ENCODE measurements around the gene ODAD4.

Gene ODAD4

GRCh38 chr17:41930009-41930832 is at the start of gene ODAD4:
Gene ODAD4, plus strand, starts transcription at chr17:41930617. Its CDS starts 107 bp downstream, at chr17:41930724.
- DNase-seq: peak; percentile 95

DNA sequence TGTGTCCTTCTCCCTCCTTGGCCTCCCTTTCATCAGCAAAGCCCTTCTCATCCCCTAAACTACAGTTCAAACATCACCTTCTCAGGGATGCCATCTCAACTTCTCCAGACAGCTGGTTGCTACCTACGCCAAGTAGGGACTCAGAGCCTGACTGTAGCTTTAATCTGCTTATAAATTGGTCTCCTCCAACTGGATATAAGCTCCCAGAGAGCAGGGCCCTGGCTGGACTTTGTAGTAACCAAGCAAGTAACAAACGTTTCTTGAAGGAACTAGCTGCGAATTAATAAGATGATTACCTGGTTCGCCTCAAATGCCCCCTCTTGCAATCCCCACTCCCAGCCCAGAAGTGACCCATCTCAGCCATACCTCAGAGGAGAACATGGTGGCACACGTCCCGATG is 47.7 kb upstream of the ODAD4 start:
- DNase-seq: no peak

- DNase-seq: no peak
These were observed 44.7 kb upstream of the ODAD4 start for GRCh38 chr17:41885733-41886132.

DNA sequence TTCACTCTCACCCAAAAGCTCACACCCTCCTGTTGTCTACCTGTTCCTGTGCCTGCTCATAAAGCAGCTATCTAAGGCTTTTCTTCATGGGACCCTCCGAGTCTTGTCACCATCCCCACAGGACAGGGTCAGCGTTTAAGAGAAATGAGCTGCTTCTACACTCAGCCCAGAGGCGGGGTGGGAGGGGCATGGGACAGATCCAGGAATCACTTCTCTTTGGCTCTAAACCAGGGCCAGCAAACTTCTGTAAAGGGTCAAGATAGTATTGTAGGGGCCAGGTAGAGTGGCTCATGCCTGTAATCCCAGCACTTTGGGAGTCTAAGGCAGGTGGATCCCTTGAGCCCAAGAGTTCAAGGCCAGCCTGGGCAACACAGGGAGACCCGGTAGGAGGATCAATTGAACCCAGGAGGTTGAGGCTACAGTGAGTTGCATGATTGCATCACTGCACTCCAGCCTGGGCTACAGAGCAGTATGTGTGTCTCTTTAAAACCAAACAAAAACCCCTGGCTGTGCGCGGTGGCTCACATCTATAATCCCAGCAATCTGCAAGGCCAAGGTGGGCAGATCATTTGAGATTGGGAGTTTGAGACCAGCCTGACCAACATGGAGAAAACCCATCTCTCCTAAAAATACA is 42.0 kb upstream of the ODAD4 start:
- no peak for DNase-seq

- DNase-seq: no peak
These were observed 39.0 kb upstream of the ODAD4 start for GRCh38 chr17:41891135-41892020.

DNA sequence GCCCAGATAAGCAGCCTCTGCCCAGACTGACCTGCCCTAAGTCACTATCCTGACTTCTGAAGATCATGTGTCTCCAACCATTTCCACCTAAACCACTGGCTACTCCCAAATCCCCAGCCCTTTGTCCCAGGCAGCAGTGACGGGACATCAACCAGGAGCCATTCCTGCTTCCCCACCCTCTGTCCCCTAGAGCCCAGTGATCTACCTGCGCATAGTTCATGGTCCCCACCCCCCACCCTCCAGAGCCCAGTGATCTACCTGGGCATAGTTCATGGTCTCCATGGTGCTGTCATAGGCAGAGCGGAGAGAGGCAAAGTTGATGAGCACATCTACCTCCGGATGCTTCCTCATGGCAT is 38.4 kb upstream of the ODAD4 start:
- no peak for DNase-seq

DNA sequence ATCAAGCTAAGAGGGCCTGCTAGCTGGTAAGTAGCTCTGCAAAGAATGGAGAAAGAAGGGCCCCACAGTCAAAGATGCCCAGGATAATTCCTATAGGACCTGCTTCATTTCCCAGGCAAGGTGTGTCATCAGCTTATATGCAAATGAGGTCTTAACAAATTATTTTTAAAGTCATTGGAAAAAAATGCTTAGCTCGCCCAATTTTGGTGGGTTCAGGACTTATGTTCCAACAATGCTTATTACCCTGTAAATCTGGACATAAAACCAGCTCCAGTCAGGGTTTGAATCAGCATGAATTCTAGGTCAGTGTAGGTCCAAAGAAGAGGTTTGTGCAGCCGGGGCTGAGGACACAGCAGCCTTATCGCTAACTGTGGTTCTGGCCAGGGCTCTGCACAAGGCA is 37.0 kb upstream of the ODAD4 start:
- no peak for DNase-seq

DNA sequence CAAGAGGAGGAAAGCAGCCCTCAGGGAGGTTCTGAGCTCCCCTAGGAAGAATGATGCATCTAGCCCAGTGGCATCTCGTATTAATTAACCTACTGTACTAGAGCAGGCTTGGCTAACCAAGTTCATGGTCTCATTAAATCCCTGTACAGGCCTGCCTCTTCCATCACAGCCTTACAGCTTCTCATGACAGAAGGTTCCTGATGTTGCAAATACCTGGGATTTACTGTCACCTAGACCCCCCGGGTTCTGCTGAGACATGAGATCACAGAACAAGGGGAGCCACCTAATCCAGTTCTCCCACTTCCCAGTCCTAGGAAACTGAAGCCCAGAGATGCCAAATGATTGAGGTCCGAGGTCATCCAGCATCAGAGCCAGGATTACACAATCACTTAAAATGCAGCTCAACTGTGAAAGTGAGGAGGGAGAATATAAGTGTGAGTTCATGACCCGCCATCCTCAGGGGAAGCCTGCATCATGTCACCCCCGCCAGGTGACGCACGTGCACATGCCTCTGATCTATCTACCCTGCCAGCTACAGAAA is 35.6 kb upstream of the ODAD4 start:
- DNase-seq: no peak

DNA sequence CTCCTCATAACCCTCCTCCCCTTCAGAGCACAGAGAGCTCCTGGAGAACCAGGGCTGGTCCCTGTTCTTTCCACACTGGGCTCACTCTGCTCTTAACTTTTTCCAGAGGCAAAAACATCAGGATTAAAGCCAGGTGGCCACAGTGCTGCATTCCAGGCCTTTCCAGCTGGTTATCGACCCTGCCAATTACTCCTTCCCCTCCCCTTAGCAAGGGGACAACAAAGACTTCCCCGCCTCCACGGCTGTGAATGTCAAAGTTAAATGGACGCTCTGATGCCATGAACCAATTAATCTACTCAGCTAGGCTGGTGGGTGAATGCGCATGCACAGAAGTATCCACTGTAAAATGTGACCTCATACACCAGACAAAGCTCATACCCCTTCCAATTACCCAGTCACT is 34.8 kb upstream of the ODAD4 start:
- DNase-seq: no peak

GRCh38 chr17:41896726-41897125 is 33.7 kb upstream of the ODAD4 start:
- no peak for DNase-seq

DNA sequence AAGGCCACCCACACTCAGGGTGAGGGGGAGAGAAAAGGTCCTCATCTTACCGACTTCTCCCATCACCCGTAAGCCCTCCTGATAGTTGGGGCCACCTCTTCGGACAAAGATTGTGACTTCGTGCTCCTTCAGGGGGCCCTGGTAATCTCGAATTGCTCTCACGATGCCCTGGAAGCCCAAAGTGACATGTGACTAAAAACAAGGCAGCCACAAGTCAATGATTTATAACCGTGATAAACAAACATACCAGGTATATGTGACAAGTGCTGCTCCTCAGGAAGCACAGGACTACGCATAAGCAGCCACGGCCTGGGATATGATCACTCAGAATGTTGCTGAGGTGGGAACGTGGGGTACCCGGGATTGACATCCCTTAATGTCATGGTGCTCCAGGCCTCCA is 28.8 kb upstream of the ODAD4 start:
- no peak for DNase-seq

DNA sequence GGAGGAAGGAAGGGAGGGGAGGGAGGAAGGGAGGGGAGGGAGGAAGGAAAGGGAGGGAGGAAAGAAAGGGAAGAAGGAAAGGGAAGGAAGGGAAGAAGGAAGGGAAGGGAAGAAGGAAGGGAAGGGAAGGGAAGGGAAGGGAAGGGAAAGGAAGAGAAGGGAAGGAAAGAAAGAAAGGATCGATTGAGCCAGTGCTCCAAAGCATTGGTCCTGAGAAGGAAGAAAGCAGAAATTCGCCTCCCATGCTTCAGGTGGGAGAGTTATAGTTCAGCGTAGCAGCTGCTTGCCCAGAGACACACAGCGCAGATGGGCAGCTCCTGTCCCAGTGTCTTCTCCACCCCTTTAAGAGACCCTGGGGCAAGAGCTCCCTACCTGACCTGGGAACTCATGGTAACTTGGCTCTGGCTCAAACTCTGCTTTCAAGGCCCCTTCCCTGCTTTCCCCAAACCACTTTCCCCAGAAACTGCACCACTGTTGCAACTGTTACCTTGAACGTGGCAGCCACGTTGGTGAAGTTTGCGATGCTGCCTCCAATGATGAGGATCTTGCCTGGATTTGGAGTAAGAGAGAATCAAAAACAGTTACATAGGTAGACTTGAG is 26.1 kb upstream of the ODAD4 start:
- no peak for DNase-seq

DNA sequence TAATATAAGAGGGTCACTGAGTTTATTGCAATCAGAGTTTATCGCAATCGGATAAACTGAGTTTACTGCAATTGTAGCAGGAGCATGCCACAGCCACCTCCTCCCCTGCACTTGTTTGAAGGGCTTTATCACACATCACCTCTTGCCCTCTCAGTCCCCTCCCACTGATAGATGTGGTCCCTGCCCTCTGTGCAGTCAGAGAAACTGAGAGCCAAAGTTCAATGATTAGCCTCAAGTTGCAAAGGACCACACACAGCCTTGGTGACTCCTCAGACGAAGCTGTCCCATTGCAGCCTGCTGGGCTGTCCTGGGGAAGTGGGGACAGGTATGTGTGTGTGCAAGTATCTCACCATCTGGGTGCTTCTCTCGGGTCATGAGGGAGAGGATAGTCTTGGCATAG is 25.2 kb upstream of the ODAD4 start:
- DNase-seq: no peak

DNA sequence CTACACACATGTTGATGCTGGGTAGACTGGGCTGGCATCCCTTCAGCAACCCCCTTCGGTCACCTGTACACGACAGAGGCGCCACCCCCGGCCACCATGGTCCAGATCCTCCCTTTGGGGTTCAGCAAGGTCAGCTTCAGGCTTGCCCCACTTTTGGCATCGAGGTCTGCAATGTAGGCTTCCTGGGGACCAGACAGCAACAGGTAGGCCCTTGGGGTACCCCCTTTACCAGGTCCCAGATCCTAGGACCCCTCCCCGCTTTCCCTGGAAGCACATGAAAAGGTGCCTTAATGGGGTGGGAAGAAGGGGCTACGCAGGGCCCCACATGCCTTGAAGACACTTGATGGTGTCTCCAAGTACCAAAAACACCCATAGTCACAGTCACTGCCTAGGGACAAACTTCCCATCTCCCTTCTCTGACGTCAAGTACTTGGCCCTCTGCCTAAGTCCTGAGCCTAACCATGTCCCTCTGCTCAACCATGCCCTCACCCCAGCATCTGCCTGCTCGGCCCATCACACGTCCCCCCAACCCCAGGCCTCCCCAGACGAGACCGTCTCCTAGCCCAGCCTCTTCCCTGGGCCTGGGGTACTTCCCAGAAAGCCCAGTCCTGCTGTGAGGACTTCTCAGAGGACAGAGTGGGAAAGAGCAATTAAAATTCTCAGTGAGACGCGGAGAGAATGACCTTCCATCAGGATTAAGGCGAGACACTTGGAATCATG is 23.8 kb upstream of the ODAD4 start:
- no peak for DNase-seq

GRCh38 chr17:41907185-41907556 is 23.2 kb upstream of the ODAD4 start:
- no peak for DNase-seq

DNA sequence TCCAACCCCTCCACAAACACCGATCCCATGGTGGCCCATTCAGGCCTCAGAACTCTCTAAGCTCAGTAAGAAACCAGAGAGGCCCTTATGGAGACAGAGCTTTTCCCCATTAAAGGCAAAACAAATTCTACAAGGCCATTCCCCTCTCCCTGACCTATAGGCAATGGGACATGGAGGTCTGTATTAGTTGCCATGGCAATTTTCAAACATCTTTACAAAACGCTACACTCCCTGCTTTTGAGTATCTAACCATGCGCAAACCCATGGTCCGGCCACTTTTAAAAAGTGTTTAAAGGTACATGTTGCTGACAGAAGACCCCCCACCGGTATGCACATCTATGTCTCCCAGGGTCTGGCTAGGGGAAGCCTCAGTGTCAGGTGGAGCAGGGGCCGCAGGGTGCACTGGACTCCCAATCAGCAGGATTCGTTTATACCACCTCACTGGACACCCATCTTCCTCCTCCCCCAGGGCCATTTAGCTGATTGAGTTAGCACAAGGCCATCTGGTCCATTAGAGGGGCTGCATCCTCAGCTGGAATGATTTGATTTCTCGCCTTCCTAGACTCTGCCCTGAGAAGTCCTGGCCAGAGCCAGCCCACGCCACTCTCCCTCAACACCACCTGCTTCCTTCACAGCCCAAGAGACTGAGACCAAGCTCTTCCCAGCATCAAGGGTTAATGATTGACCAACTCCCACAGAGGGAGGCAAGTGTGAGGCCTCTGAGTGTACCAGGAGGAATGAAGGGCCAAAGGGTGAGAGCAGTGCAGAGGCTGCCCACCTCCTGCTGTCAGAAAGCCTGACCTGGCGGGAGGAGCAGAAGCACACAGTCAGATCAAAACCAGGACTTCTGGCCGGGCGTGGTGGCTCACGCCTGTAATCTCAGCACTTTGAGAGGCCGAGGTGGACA is 22.5 kb upstream of the ODAD4 start:
- no peak for DNase-seq

DNA sequence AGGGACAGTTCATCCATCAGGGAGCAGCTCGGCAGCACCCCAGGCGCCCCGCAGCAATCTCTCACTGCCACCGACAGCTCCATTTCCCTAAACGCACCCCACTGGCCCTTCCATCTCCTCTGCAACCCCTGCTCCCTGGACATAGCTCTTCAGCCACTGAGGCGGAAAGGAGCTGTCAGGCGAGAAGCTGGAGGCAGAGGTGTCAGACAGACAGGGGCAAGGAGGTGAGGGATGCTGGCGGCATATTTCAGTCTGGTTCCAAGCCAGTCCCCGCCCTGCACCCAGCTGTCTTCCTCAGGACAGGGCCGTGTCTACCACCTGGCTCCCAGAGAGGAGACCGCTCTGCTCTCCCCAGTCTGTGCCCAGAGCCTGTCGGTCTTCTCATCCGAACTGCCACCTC is 21.3 kb upstream of the ODAD4 start:
- no peak for DNase-seq

DNA sequence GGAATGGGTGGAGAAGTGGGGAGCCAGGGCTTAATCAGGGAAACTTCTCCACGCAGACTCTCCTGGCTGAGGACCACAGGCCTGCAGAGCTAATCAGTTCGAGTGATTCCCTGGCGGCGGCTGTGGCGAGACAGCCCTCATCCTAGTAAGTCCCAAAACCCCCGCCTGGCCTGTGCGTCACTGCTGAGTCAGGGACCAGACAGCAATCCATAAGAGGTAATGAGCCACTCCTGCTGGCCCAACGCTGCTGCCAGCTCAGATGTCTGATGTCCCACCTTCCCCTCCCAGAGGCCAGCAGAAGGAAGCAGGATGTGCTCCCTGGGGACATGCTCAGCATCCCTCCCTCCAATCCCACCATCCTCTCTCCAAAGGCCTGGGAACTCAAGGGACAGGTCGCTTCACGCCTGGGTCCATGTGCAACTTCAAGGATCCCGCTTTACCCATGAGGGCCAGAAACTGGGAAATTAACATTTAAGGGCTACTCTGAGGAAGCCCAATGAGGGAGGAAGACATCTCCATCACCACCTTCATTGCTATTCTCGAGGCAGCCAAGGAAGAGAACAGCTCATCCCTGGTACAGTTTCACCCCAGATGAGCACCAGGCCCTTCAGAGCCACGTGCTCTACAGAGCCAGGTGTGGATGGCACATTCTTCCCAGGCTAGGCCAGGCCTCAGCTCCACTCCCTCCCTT is 19.6 kb upstream of the ODAD4 start:
- no peak for DNase-seq

DNA sequence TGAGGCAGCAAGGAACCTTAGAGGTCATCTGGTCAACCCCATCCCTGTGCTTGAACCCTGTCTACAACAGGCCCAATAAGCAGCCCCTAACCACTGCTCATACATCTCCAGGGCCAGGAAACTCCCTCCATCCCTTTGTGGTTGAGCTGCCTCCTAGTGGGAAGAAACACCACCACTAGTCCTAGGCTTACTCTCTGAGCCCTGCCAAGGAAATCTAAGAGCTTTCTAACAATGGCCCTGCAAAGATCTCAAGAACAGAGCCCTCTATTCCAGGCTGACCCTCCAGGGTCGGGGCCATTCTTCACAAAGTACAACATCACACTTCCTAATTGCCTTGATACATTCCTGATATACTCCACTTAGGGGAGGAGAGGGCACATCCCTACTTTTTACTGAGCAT is 17.5 kb upstream of the ODAD4 start:
- no peak for DNase-seq

DNA sequence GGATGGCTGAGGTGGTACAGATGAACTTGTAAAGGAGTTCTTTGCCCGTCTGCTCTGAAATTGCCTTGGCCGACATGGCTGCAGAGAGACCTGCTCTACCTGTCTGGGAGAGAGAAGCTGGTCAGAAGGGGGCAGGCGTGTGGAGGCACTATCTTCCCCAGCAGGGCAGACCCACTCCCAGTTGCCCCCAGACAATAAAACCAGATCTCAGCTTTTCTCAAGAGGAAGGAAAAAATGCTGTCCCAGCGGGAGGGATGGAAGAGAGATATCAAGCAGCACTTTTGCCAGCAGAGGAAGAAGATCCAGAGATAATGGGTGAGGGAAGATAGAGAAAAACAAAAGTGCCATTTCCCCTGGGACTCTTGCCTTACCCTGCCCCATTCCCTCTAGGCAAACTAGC is 16.6 kb upstream of the ODAD4 start:
- no peak for DNase-seq

- DNase-seq: no peak
These were observed 16.1 kb upstream of the ODAD4 start for GRCh38 chr17:41914358-41914766.

All from NCI-H526 treated with DMSO at 0.1 percent for 48 hours (cell line).